Smooth muscle cell (in vitro differentiated cells): ENCODE measurements around the gene BPI. TPM values are rescaled to one million over a fixed set of nuclear protein-coding genes. Genes with fewer than 3 reads are reported as not detected.

Experiments
- DNase-seq: peaks from one replicate; lab custom pipeline; 2025; ENCODE audit not compliant: unreplicated experiment; lab: John Stamatoyannopoulos, UW
- H2AFZ ChIP-seq: fragments of 200-600 bp; sonication (generic); 2 replicates; pipeline ENCODE4 v1.6.0; 2016; ENCODE audit warnings: antibody characterized with exemption, low read depth, mild to moderate bottlenecking
- H3F3A ChIP-seq: fragments of 200-600 bp; sonication (generic); 2 replicates; pipeline ENCODE4 v1.6.0; 2017; ENCODE audit warnings: antibody characterized with exemption, low read depth
- H3K27ac ChIP-seq: fragments of 200-600 bp; sonication (generic); 2 replicates; pipeline ENCODE4 v1.5.1; 2016; ENCODE audit warnings: low read depth, mild to moderate bottlenecking
- H3K27me3 ChIP-seq: fragments of 200-600 bp; sonication (generic); 2 replicates; pipeline ENCODE4 v1.6.1; 2016; ENCODE audit warnings: low read depth, mild to moderate bottlenecking
- H3K36me3 ChIP-seq: fragments of 200-600 bp; sonication (generic); 2 replicates; pipeline ENCODE4 v1.5.1; 2016; ENCODE audit warnings: low read depth
- H3K4me1 ChIP-seq: fragments of 200-600 bp; sonication (generic); 2 replicates; pipeline ENCODE4 v1.5.1; 2016; ENCODE audit warnings: low read depth
- H3K4me2 ChIP-seq: fragments of 200-600 bp; sonication (generic); 2 replicates; pipeline ENCODE4 v1.6.0; 2016; ENCODE audit warnings: mild to moderate bottlenecking
- H3K4me3 ChIP-seq: fragments of 200-600 bp; sonication (generic); 2 replicates; pipeline ENCODE4 v1.5.1; 2016; ENCODE audit warnings: mild to moderate bottlenecking
- H3K79me2 ChIP-seq: fragments of 200-600 bp; sonication (generic); 2 replicates; pipeline ENCODE4 v1.6.0; 2016; ENCODE audit warnings: low read depth, mild to moderate bottlenecking
- H3K9ac ChIP-seq: fragments of 200-600 bp; sonication (generic); 2 replicates; pipeline ENCODE4 v1.6.0; 2016; ENCODE audit warnings: low read depth
- H3K9me3 ChIP-seq: fragments of 200-600 bp; sonication (generic); replicated peaks from 2 replicates; pipeline ENCODE4 v1.5.1; 2016; ENCODE audit warnings: low read depth
- H4K20me1 ChIP-seq: fragments of 200-600 bp; sonication (generic); 2 replicates; pipeline ENCODE4 v1.6.0; 2016; ENCODE audit warnings: low read depth
- CTCF ChIP-seq: fragments of 200-600 bp; sonication (generic); IDR thresholded peaks from 2 replicates; pipeline ENCODE4 v1.5.1; 2017; ENCODE audit warnings: borderline replicate concordance, mild to moderate bottlenecking, antibody characterized with exemption; ENCODE audit not compliant: insufficient read depth, poor library complexity, severe bottlenecking
- WGBS: methylation state at CpG from one replicate; pipeline ENCODE4 v1.1.7; 2016; ENCODE audit warnings: low lambda C conversion rate; 5-methylcytosine and 5-hydroxymethylcytosine counted together
- polyA plus RNA-seq: library from polyadenylated mRNA; unstranded; fragments of >200 nt; fragmentation: Nextera tagmentation; extraction: Ambion mirVana; gene quantifications from 2 replicates; pipeline ENCODE4 v1.2.1, GENCODE V29; 2016
- total RNA-seq: library from RNA; depleted of rRNA; stranded (reverse); fragments of >200 nt; gene quantifications from 2 replicates; pipeline ENCODE4 v1.2.3, GENCODE V29; 2014

Gene BPI
- total and polyA plus RNA-seq, 2 experiments from 2014 or later, result not detected

DNA sequence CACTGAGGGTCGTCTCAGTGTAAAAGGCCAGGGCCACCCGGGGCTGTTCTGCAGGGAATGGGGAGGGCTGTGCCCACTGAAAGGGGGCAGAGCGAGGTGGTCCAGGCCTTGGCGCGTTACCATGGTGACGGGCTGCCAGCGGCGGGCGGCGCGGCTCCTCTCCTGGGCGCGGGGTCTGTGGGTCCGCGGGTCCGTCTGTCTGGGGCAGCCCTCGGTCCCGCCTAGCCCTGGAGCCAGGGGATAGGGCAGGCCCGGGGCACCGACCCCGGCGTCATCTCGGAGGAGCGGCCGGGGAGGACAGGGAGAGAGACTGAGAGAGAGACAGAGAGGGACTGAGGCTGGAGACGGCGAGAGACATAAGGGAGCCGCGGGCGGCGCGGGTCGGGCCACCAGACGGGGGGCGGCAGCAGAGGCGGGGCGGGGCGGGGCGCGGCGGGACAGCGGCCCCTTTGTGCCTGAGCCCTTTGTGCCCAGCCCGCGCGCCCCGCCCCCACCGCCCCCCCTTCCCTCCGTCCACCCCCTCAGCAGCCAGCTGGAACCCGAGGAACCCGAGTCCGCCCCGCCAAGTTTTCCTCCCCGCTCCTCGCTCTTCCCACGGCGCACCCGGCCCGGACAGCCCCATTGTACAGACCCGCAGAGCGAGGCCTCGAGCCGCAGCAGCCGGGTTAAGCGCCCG, 43.4 kb upstream of the BPI start, which contains the start of gene KIAA1755:
TSS of gene KIAA1755 (minus strand) at position 358 of the 676 bp plus-strand sequence. CDS start at position 123, 235 bp downstream.
- no peak for DNase-seq
- Histone ChIP-seq H3K9ac (no peak within 1 kb of the TSS), H3K4me3 (peak within 1 kb of the TSS; percentile 37), H3K9me3 (no peaks in the 10 kb centered on the region), H3F3A (no peaks in the 10 kb centered on the region), H3K79me2 (no peaks in the 10 kb centered on the region), H3K4me1 (no peaks in the 10 kb centered on the region), H4K20me1 (no peaks in the 10 kb centered on the region), H3K27me3 (peaks cover 15% of the 10 kb centered on the region), H2AFZ (no peak within 1 kb of the TSS), H3K27ac (no peak within 1 kb of the TSS), H3K4me2 (peak within 1 kb of the TSS; percentile 70), H3K36me3 (no peaks in the 10 kb centered on the region)
- WGBS, result 16% methylated on average over 42 of the region's 65 CpGs
- no peak for TF ChIP-seq CTCF

DNA sequence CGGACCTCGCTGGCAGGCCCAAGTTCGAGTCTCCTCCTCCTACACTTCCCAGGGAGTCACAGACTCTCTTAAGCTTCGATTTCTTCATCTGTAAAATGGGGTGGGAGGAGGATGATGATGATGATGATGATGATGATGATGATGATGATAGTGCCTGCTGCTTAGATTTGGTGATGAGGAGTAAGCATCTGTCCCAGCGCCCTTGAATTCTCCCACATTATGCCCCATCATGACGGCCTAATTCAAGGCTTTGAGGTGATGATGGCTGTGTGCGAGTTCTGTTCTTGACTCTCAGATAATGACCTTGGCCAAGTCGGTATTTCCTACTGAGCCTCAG, 42.9 kb upstream of the BPI start:
- H3K27me3 ChIP-seq, result peaks cover 17% of the 10 kb centered on the region
- H2AFZ ChIP-seq, result no peak overlapping the region
- no peaks in the 10 kb centered on the region for H3K9me3 ChIP-seq
- no peaks in the 10 kb centered on the region for H3K79me2 ChIP-seq
- no peaks in the 10 kb centered on the region for H4K20me1 ChIP-seq
- H3K4me1 ChIP-seq, result no peaks in the 10 kb centered on the region
- 67% methylated on average over 8 of the region's 8 CpGs for WGBS
- TF ChIP-seq CTCF, result no peak
- H3K4me2 ChIP-seq, result peak overlapping the region; percentile 70
- peak overlapping the region; percentile 37 for H3K4me3 ChIP-seq
- no peak for DNase-seq
- no peak overlapping the region for H3K9ac ChIP-seq
- no peaks in the 10 kb centered on the region for H3F3A ChIP-seq
- no peak overlapping the region for H3K27ac ChIP-seq
- no peaks in the 10 kb centered on the region for H3K36me3 ChIP-seq

DNA sequence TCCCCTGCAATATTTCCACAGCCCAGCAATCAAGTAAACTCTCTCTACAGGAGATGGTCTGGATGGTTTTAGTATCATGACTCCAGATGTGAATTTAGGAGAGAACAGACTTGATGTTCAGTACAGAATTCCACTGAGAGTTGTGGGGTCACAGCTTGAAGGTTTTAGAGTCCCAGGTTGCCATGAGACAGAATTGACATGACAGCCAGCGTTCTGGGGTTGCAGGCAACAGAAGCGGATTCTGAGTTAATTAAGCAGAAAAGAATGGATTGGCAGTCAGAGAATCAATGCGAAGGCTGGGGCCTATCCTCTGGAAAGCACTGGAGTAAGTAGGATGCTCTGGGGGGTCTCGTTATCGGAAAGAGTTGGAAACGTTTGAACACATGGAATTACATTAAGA, 41.0 kb upstream of the BPI start:
- DNase-seq, result no peak
- Histone ChIP-seq H3K4me2 (no peak overlapping the region), H3K27me3 (peaks cover 21% of the 10 kb centered on the region), H3F3A (no peaks in the 10 kb centered on the region), H3K9ac (no peak overlapping the region), H3K4me3 (no peak overlapping the region), H3K27ac (no peak overlapping the region), H3K36me3 (no peaks in the 10 kb centered on the region), H3K4me1 (no peaks in the 10 kb centered on the region), H3K79me2 (no peaks in the 10 kb centered on the region), H4K20me1 (no peaks in the 10 kb centered on the region), H3K9me3 (no peaks in the 10 kb centered on the region), H2AFZ (no peak overlapping the region)
- WGBS, result 90% methylated on average over 6 of the region's 6 CpGs
- no peak for TF ChIP-seq CTCF

DNA sequence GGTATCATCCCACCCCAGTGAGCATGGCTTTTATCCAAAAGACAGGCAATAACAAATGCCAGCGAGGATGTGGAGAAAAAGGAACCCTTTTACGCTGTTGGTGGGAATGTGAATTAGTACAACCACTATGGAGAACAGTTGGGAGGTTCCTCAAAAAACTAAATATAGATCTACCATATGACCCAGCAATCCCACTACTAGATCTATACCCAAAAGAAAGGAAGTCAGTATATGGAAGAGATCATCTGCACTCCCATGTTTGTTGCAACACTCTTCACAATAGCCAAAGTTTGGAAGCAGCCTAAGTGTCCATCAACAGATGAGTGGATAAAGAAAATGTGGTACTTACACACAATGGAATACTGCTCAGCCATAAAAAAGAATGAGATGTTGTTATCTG, 37.5 kb upstream of the BPI start:
- Histone ChIP-seq H3K27ac (no peak overlapping the region), H3F3A (no peaks in the 10 kb centered on the region), H2AFZ (no peak overlapping the region), H3K36me3 (no peaks in the 10 kb centered on the region), H3K79me2 (no peaks in the 10 kb centered on the region), H3K9ac (no peak overlapping the region), H3K4me1 (no peaks in the 10 kb centered on the region), H4K20me1 (no peaks in the 10 kb centered on the region), H3K27me3 (peaks cover 6% of the 10 kb centered on the region), H3K4me2 (no peak overlapping the region), H3K9me3 (no peaks in the 10 kb centered on the region), H3K4me3 (no peak overlapping the region)
- no peak for DNase-seq
- 92% methylated on average over 2 of the region's 2 CpGs for WGBS
- no peak for TF ChIP-seq CTCF
